Caco-2 (cell line): ENCODE results near the gene PPP4R3A. TPM values are rescaled to one million over a fixed set of nuclear protein-coding genes. Genes with fewer than 3 reads are reported as not detected.

Source experiments
- BruUV-seq: library from RNA; stranded (reverse); fragments of 400-500 nt; replicated peaks from 2 replicates; lab custom pipeline; 2021; lab: Mats Ljungman, UMichigan
- CTCF ChIA-PET: fragments of 300-600 bp; sonication (Branson Sonifier 250); formaldehyde crosslinking; loops from one replicate; lab custom pipeline; 2022; ENCODE audit warnings: antibody characterized with exemption; lab: Charles Lee
- POLR2A ChIA-PET: fragments of 300-600 bp; sonication (Branson Sonifier 250); formaldehyde crosslinking; loops from one replicate; lab custom pipeline; 2022; ENCODE audit warnings: antibody characterized with exemption; lab: Charles Lee
- DNase-seq, 2 experiments: peaks; one replicate each; pipeline versions ENCODE4 v3.0.0 to v3.0.0-alpha.2; 2020 to 2022
- H3K27me3 ChIP-seq: replicated peaks from 2 replicates; pipeline ENCODE4 v1.6.0; 2011; ENCODE audit warnings: low read length; ENCODE audit not compliant: control insufficient read depth, insufficient read depth
- H3K36me3 ChIP-seq: 2 replicates; pipeline ENCODE4 v1.5.1; 2011; ENCODE audit warnings: low read length; ENCODE audit not compliant: control insufficient read depth, insufficient read depth
- H3K4me1 ChIP-seq: fragments of 250-450 bp; sonication (Bioruptor Pico); 2 replicates; pipeline ENCODE4 v1.5.1; 2020; ENCODE audit warnings: mild to moderate bottlenecking
- H3K4me3 ChIP-seq: 2 replicates; pipeline ENCODE4 v1.5.1; 2011; ENCODE audit warnings: low read depth, mild to moderate bottlenecking, control low read depth, low read length
- H3K9me3 ChIP-seq: fragments of 250-450 bp; sonication (Bioruptor Pico); 2 replicates; pipeline ENCODE4 v1.5.1; 2020; ENCODE audit warnings: mild to moderate bottlenecking, moderate library complexity
- H3K27ac Mint-ChIP-seq: one replicate; pipeline ENCODE4 v1.8.0; 2022; ENCODE audit warnings: mixed read lengths; ENCODE audit not compliant: unreplicated experiment
- H3K27me3 Mint-ChIP-seq: one replicate; pipeline ENCODE4 v1.8.0; 2022; ENCODE audit warnings: mixed read lengths; ENCODE audit not compliant: insufficient read depth, unreplicated experiment
- H3K36me3 Mint-ChIP-seq: one replicate; pipeline ENCODE4 v1.8.0; 2022; ENCODE audit warnings: mild to moderate bottlenecking, mixed read lengths; ENCODE audit not compliant: insufficient read depth, unreplicated experiment
- H3K4me1 Mint-ChIP-seq: one replicate; pipeline ENCODE4 v1.8.0; 2022; ENCODE audit warnings: low read depth, mixed read lengths; ENCODE audit not compliant: unreplicated experiment
- H3K4me3 Mint-ChIP-seq: one replicate; pipeline ENCODE4 v1.8.0; 2022; ENCODE audit warnings: mild to moderate bottlenecking, moderate library complexity, mixed read lengths; ENCODE audit not compliant: unreplicated experiment
- H3K9me3 Mint-ChIP-seq: one replicate; pipeline ENCODE4 v1.8.0; 2022; ENCODE audit warnings: mixed read lengths; ENCODE audit not compliant: unreplicated experiment
- CTCF ChIP-seq, 2 experiments: fragments of 200-600 bp in 1 of 2; IDR thresholded peaks; 1 replicate in 1 of 2; 2 replicates in 1 of 2; pipeline versions ENCODE4 v1.5.1 to v1.8.0; 2011 to 2022; ENCODE audit warnings: antibody characterized with exemption in 1 of 2, control low read depth in 1 of 2, inconsistent platforms in 1 of 2, low read depth in 1 of 2, low read length in 1 of 2, mild to moderate bottlenecking in 1 of 2, moderate library complexity in 1 of 2; ENCODE audit not compliant: insufficient read depth in 1 of 2, severe bottlenecking in 1 of 2, unreplicated experiment in 1 of 2
- intact Hi-C: fragments of 100-400 bp; cut with micrococcal nuclease; formaldehyde crosslinking; loops from one replicate; pipeline ENCODE4 v1.10.0; 2022; ENCODE audit not compliant: unreplicated experiment
- total RNA-seq: library from RNA; stranded (reverse); gene quantifications from 2 replicates; pipeline ENCODE4 v1.2.3, GENCODE V29; 2022

PPP4R3A gene
- total RNA-seq, 1 experiment from 2014 or later, result 98.9 TPM

GRCh38 chr14:91413547-91414474, 96.3 kb downstream of the PPP4R3A start:
- ChIA-PET CTCF (interaction anchor here (1.0 to 2.1 kb wide), 2 partner anchors 11 to 90 kb away, joined by 3 to 8 read pairs; no protein-coding TSS in a partner anchor), POLR2A (no interaction called here)
- H3K27ac Mint-ChIP-seq, result peak overlapping the region; percentile 49
- TF ChIP-seq CTCF (IDR thresholded peaks at IDR 0.05; ENCODE audit: insufficient read depth in 1 of 2, low read depth in 1 of 2, low read length in 1 of 2, severe bottlenecking in 1 of 2, unreplicated experiment in 1 of 2), result no peak
- Histone ChIP-seq H3K4me1 (peaks cover 30% of the 10 kb centered on the region), H3K27me3 (no peaks in the 10 kb centered on the region), H3K4me3 (no peak overlapping the region), H3K9me3 (no peaks in the 10 kb centered on the region), H3K36me3 (peaks cover 3% of the 10 kb centered on the region; the same call in 1 of the 2 replicates)
- BruUV-seq, result no TSS peak
- H3K9me3 Mint-ChIP-seq, result no peaks in the 10 kb centered on the region
- peak overlapping the region; percentile 7 for H3K4me3 Mint-ChIP-seq
- H3K36me3 Mint-ChIP-seq, result peaks cover 23% of the 10 kb centered on the region
- DNase-seq, result peak; percentile 63 to 78
- intact Hi-C loops, result no loop called here
- no peaks in the 10 kb centered on the region for H3K27me3 Mint-ChIP-seq
- peaks cover 16% of the 10 kb centered on the region for H3K4me1 Mint-ChIP-seq

GRCh38 chr14:91412939-91413338, 97.2 kb downstream of the PPP4R3A start:
- no peak overlapping the region for H3K27ac Mint-ChIP-seq

More at GRCh38 chr14:91412939-91413338, 97.2 kb downstream of the PPP4R3A start:
- Mint-ChIP-seq H3K9me3 (no peaks in the 10 kb centered on the region), H3K27me3 (no peaks in the 10 kb centered on the region), H3K36me3 (peaks cover 16% of the 10 kb centered on the region), H3K4me1 (peaks cover 16% of the 10 kb centered on the region), H3K4me3 (no peak overlapping the region)
- TF ChIP-seq CTCF (IDR thresholded peaks at IDR 0.05; ENCODE audit: insufficient read depth in 1 of 2, low read depth in 1 of 2, low read length in 1 of 2, severe bottlenecking in 1 of 2, unreplicated experiment in 1 of 2), result no peak
- Histone ChIP-seq H3K36me3 (peaks cover 5% of the 10 kb centered on the region; the same call in 1 of the 2 replicates), H3K4me3 (no peak overlapping the region), H3K27me3 (no peaks in the 10 kb centered on the region), H3K4me1 (peaks cover 30% of the 10 kb centered on the region), H3K9me3 (no peaks in the 10 kb centered on the region)
- no peak for DNase-seq
- intact Hi-C loops, result no loop called here
- POLR2A ChIA-PET, result no interaction called here
- CTCF ChIA-PET, result interaction anchor here (1.0 to 2.1 kb wide), 2 partner anchors 12 to 89 kb away, joined by 3 to 8 read pairs; no protein-coding TSS in a partner anchor
- no TSS peak for BruUV-seq
